Breast epithelium (tissue), 3 donors: ENCODE data around the gene ARCN1.

ENCODE experiments used
- POLR2A ChIP-seq: fragments of 450-650 bp; IDR thresholded peaks from one replicate; pipeline ENCODE4 v1.6.1; 2016; ENCODE audit warnings: antibody characterized with exemption, mild to moderate bottlenecking, moderate library complexity
- TF ChIP-seq, protein P1 (sequence below), 3 donors: fragments of 450-650 bp; IDR thresholded peaks; one replicate each; pipeline ENCODE4 v1.5.1; 2016 to 2017; ENCODE audit warnings: antibody characterized with exemption in 3 of 3, mild to moderate bottlenecking in 3 of 3, moderate library complexity in 3 of 3

DNA sequence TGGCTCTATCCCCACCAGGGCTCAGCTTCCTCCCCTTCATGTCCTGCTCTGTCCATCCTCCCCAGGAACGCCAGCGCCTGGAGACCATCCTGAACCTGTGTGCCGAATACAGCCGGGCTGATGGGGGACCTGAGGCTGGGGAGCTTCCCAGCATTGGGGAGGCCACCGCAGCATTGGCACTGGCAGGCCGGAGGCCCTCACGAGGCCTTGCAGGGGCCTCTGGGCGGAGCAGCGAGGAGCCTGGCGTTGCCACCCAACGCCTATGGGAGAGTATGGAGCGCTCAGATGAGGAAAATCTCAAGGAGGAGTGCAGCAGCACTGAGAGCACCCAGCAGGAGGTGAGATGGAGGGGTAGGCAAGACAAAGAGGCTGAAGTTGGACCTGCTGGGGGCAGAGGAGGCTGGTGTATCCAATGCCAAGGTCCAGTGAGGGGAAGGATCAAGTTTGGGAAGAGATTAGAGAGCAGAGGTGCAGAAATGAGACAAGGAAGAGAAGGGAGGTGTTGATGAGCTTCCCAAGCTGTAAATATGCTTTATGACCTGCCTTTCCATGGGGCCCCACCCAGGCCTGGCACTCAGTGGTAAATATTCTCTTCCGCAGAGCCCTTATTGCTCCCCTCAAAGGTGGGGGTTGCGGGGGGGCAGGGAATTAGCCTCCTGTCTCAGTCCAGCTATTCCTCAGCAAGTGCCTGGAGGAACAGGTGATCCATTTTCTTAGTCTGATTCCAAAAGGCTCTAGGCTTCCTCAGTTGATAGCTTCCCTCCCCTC is 59.1 kb downstream of the ARCN1 start:
- TF ChIP-seq, protein P1, sequence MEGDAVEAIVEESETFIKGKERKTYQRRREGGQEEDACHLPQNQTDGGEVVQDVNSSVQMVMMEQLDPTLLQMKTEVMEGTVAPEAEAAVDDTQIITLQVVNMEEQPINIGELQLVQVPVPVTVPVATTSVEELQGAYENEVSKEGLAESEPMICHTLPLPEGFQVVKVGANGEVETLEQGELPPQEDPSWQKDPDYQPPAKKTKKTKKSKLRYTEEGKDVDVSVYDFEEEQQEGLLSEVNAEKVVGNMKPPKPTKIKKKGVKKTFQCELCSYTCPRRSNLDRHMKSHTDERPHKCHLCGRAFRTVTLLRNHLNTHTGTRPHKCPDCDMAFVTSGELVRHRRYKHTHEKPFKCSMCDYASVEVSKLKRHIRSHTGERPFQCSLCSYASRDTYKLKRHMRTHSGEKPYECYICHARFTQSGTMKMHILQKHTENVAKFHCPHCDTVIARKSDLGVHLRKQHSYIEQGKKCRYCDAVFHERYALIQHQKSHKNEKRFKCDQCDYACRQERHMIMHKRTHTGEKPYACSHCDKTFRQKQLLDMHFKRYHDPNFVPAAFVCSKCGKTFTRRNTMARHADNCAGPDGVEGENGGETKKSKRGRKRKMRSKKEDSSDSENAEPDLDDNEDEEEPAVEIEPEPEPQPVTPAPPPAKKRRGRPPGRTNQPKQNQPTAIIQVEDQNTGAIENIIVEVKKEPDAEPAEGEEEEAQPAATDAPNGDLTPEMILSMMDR (IDR thresholded peaks at IDR 0.05), result no peak
- TF ChIP-seq POLR2A, result no peak
